ENCODE data around the gene GPATCH3.
"Not testable (repeated sequence)": the region's sequence is repeated elsewhere in the genome, so short reads cannot be mapped to it uniquely, and the experiment has no call there.

The GPATCH3 gene

GRCh38 chr1:26913389-26913753, 13.1 kb upstream of the GPATCH3 start:
- DNase-seq: no peak

GRCh38 chr1:26912147-26912490, 11.9 kb upstream of the GPATCH3 start:
- no peak for DNase-seq

- DNase-seq: no peak
These were observed 11.3 kb upstream of the GPATCH3 start for GRCh38 chr1:26911399-26912146.

- DNase-seq: no peak
These were observed 10.3 kb upstream of the GPATCH3 start for GRCh38 chr1:26910343-26911160.

- DNase-seq: no peak
These were observed 9.7 kb upstream of the GPATCH3 start for GRCh38 chr1:26909951-26910342.

GRCh38 chr1:26907071-26907917, 7.0 kb upstream of the GPATCH3 start:
- DNase-seq: no peak

GRCh38 chr1:26900815-26901511, 696 bp upstream of the GPATCH3 start:
- no peak for DNase-seq

GRCh38 chr1:26897351-26897750, 2.9 kb downstream of the GPATCH3 start:
- DNase-seq: no peak

- DNase-seq: no peak
These were observed 6.0 kb downstream of the GPATCH3 start for GRCh38 chr1:26894263-26894662.

- DNase-seq: no peak
These were observed 9.8 kb downstream of the GPATCH3 start for GRCh38 chr1:26890467-26890796.

GRCh38 chr1:26889551-26890466, 10.5 kb downstream of the GPATCH3 start, which contains the start of gene GPN2:
TSS of gene GPN2 (minus strand) at chr1:26890283. CDS start at chr1:26890096, 187 bp downstream.
- DNase-seq: peak; percentile 89

- no peak for DNase-seq
These were observed 12.0 kb downstream of the GPATCH3 start for GRCh38 chr1:26888231-26888630.

- no peak for DNase-seq
These were observed 13.1 kb downstream of the GPATCH3 start for GRCh38 chr1:26887125-26887524.

- DNase-seq: no peak
These were observed 17.4 kb downstream of the GPATCH3 start for GRCh38 chr1:26882696-26883463.

- not testable (repeated sequence) for DNase-seq
These were observed 18.7 kb downstream of the GPATCH3 start for GRCh38 chr1:26881611-26882010.

GRCh38 chr1:26879793-26880192, 20.5 kb downstream of the GPATCH3 start:
- DNase-seq: no peak

- no peak for DNase-seq
These were observed 22.9 kb downstream of the GPATCH3 start for GRCh38 chr1:26877326-26877725.

- DNase-seq: no peak
These were observed 25.4 kb downstream of the GPATCH3 start for GRCh38 chr1:26874896-26875295.

- not testable (repeated sequence) for DNase-seq
These were observed 27.2 kb downstream of the GPATCH3 start for GRCh38 chr1:26873097-26873496.

GRCh38 chr1:26864610-26865480, 35.4 kb downstream of the GPATCH3 start:
- peak; percentile 97 for DNase-seq

All from activated CD8-positive, alpha-beta memory T cell treated with anti-CD3 and anti-CD28 coated beads for 24 hours (primary cell).